H9 (cell line): ENCODE data around the gene TACC2. TPM values are rescaled to one million over a fixed set of nuclear protein-coding genes. Genes with fewer than 3 reads are reported as not detected.

ENCODE experiments used
- DNase-seq: peaks from one replicate; pipeline ENCODE4 v3.0.0-alpha.2; 2017
- H2AFZ ChIP-seq: one replicate; pipeline ENCODE4 v1.6.1; 2013; ENCODE audit warnings: mild to moderate bottlenecking, low read length, control low read depth, moderate library complexity
- H2AK5ac ChIP-seq: 2 replicates; pipeline ENCODE4 v1.6.1; 2013; ENCODE audit warnings: low read length, control low read depth, mixed read lengths; ENCODE audit not compliant: insufficient read length
- H2BK120ac ChIP-seq: one replicate; pipeline ENCODE4 v1.6.1; 2013; ENCODE audit warnings: low read depth, mild to moderate bottlenecking, low read length, control low read depth, inconsistent platforms; ENCODE audit not compliant: poor library complexity, severe bottlenecking
- H2BK12ac ChIP-seq: 2 replicates; pipeline ENCODE4 v1.6.1; 2013; ENCODE audit warnings: low read length, control low read depth, mixed read lengths, low read depth; ENCODE audit not compliant: insufficient read length
- H2BK15ac ChIP-seq: 2 replicates; pipeline ENCODE4 v1.6.1; 2013; ENCODE audit warnings: low read depth, low read length, control low read depth
- H2BK20ac ChIP-seq: one replicate; pipeline ENCODE4 v1.6.1; 2013; ENCODE audit warnings: low read depth, mild to moderate bottlenecking, low read length, control low read depth, inconsistent platforms; ENCODE audit not compliant: poor library complexity, severe bottlenecking
- H2BK5ac ChIP-seq: 2 replicates; pipeline ENCODE4 v1.6.1; 2013; ENCODE audit warnings: low read length, control low read depth, mixed read lengths; ENCODE audit not compliant: insufficient read length
- H3K14ac ChIP-seq: 2 replicates; pipeline ENCODE4 v1.6.1; 2013; ENCODE audit warnings: low read length, control low read depth; ENCODE audit not compliant: insufficient read depth
- H3K18ac ChIP-seq: 2 replicates; pipeline ENCODE4 v1.6.1; 2013; ENCODE audit warnings: low read depth, mild to moderate bottlenecking, mixed read lengths, low read length, control low read depth; ENCODE audit not compliant: insufficient read length
- H3K23ac ChIP-seq: 2 replicates; pipeline ENCODE4 v1.6.1; 2013; ENCODE audit warnings: low read length, control low read depth, mixed read lengths, low read depth; ENCODE audit not compliant: insufficient read length
- H3K23me2 ChIP-seq: 2 replicates; pipeline ENCODE4 v1.6.1; 2013; ENCODE audit warnings: low read depth, mild to moderate bottlenecking, mixed read lengths, low read length, control low read depth; ENCODE audit not compliant: insufficient read length, poor library complexity, severe bottlenecking
- H3K27ac ChIP-seq: 2 replicates; pipeline ENCODE4 v1.5.1; 2013; ENCODE audit warnings: low read length, control low read depth, mixed read lengths, low read depth; ENCODE audit not compliant: insufficient read length
- H3K27me3 ChIP-seq: 2 replicates; pipeline ENCODE4 v1.6.1; 2013; ENCODE audit warnings: low read length, control low read depth, inconsistent platforms; ENCODE audit not compliant: insufficient read depth
- H3K4ac ChIP-seq: 2 replicates; pipeline ENCODE4 v1.6.1; 2013; ENCODE audit warnings: low read depth, mild to moderate bottlenecking, control low read depth, inconsistent platforms, low read length, moderate library complexity
- H3K4me1 ChIP-seq: 2 replicates; pipeline ENCODE4 v1.6.1; 2013; ENCODE audit warnings: low read length, control low read depth, inconsistent platforms; ENCODE audit not compliant: insufficient read depth
- H3K4me2 ChIP-seq: 2 replicates; pipeline ENCODE4 v1.6.1; 2013; ENCODE audit warnings: low read length, control low read depth, mixed read lengths; ENCODE audit not compliant: insufficient read length, insufficient read depth
- H3K56ac ChIP-seq: 2 replicates; pipeline ENCODE4 v1.6.1; 2013; ENCODE audit warnings: low read depth, mild to moderate bottlenecking, mixed read lengths, low read length, control low read depth; ENCODE audit not compliant: insufficient read length
- H3K79me1 ChIP-seq: 2 replicates; pipeline ENCODE4 v1.6.1; 2013; ENCODE audit warnings: low read depth, mild to moderate bottlenecking, moderate library complexity, low read length, control low read depth, inconsistent platforms; ENCODE audit not compliant: insufficient read depth, poor library complexity, severe bottlenecking
- H3K79me2 ChIP-seq: 2 replicates; pipeline ENCODE4 v1.6.1; 2013; ENCODE audit warnings: low read length, control low read depth, inconsistent platforms; ENCODE audit not compliant: insufficient read depth
- H3K9ac ChIP-seq: 2 replicates; pipeline ENCODE4 v1.6.1; 2013; ENCODE audit warnings: low read length, control low read depth, mixed read lengths; ENCODE audit not compliant: insufficient read length; ENCODE audit errors: extremely low read depth
- H3K9me3 ChIP-seq: one replicate; pipeline ENCODE4 v1.6.1; 2013; ENCODE audit warnings: low read depth, low read length, inconsistent platforms; ENCODE audit not compliant: control insufficient read depth
- H3T11ph ChIP-seq: one replicate; pipeline ENCODE4 v1.6.1; 2013; ENCODE audit warnings: mild to moderate bottlenecking, low read length, control low read depth, inconsistent platforms
- H4K20me1 ChIP-seq: one replicate; pipeline ENCODE4 v1.6.1; 2013; ENCODE audit not compliant: control insufficient read depth, insufficient read length, insufficient read depth
- H4K5ac ChIP-seq: 2 replicates; pipeline ENCODE4 v1.6.1; 2013; ENCODE audit warnings: low read depth, mild to moderate bottlenecking, mixed read lengths, low read length, control low read depth; ENCODE audit not compliant: insufficient read length
- H4K8ac ChIP-seq: replicated peaks from 2 replicates; pipeline ENCODE4 v1.6.1; 2013; ENCODE audit warnings: low read length, control low read depth, mixed read lengths, low read depth; ENCODE audit not compliant: insufficient read length
- H4K91ac ChIP-seq: 2 replicates; pipeline ENCODE4 v1.6.1; 2013; ENCODE audit warnings: low read depth, mild to moderate bottlenecking, moderate library complexity, mixed read lengths, low read length, control low read depth; ENCODE audit not compliant: insufficient read length
- H3K27ac Mint-ChIP-seq, 3 experiments: 2 replicates in 2 of 3; 3 replicates in 1 of 3; pipeline ENCODE4 v1.8.0; 2020 to 2021; ENCODE audit warnings: mixed read lengths in 3 of 3, mild to moderate bottlenecking in 1 of 3, moderate library complexity in 1 of 3
- H3K27me3 Mint-ChIP-seq: 2 replicates; pipeline ENCODE4 v1.8.0; 2021; ENCODE audit warnings: low read depth, mild to moderate bottlenecking, moderate library complexity, mixed read lengths
- H3K36me3 Mint-ChIP-seq, 3 experiments: 2 replicates in 2 of 3; 3 replicates in 1 of 3; pipeline ENCODE4 v1.8.0; 2020 to 2021; ENCODE audit warnings: low read depth in 3 of 3, mixed read lengths in 3 of 3; ENCODE audit not compliant: insufficient read depth in 1 of 3
- H3K4me1 Mint-ChIP-seq, 2 experiments: 2 replicates each; pipeline ENCODE4 v1.8.0; 2020; ENCODE audit warnings: mixed read lengths in 2 of 2
- H3K4me3 Mint-ChIP-seq, 2 experiments: 2 replicates in 1 of 2; 3 replicates in 1 of 2; pipeline ENCODE4 v1.8.0; 2020 to 2021; ENCODE audit warnings: mild to moderate bottlenecking in 2 of 2, mixed read lengths in 2 of 2, moderate library complexity in 1 of 2
- H3K9me3 Mint-ChIP-seq, 2 experiments: 2 replicates in 1 of 2; 3 replicates in 1 of 2; pipeline ENCODE4 v1.8.0; 2020; ENCODE audit warnings: mild to moderate bottlenecking in 2 of 2, mixed read lengths in 2 of 2, moderate library complexity in 1 of 2
- WGBS: extraction: QIAGEN DNeasy Blood & Tissue Kit; methylation state at CpG from one replicate; pipeline ENCODE4 v1.1.7; 2013; ENCODE audit warnings: missing lambda C conversion rate, low lambda C conversion rate, mixed read lengths; ENCODE audit not compliant: insufficient read length; ENCODE audit errors: extremely low coverage; 5-methylcytosine and 5-hydroxymethylcytosine counted together
- total RNA-seq: library from RNA; stranded (reverse); gene quantifications from 2 replicates; pipeline ENCODE4 v1.2.1, GENCODE V29; 2021
- TF ChIP-seq, protein P1 (sequence below): fragments of 200-600 bp; sonication (generic); conservative IDR thresholded peaks from 3 replicates; pipeline ENCODE4 v1.8.0; 2021; ENCODE audit warnings: antibody characterized with exemption, mild to moderate bottlenecking

The TACC2 gene
- total RNA-seq, 1 experiment from 2014 or later, result 58.1 TPM

DNA sequence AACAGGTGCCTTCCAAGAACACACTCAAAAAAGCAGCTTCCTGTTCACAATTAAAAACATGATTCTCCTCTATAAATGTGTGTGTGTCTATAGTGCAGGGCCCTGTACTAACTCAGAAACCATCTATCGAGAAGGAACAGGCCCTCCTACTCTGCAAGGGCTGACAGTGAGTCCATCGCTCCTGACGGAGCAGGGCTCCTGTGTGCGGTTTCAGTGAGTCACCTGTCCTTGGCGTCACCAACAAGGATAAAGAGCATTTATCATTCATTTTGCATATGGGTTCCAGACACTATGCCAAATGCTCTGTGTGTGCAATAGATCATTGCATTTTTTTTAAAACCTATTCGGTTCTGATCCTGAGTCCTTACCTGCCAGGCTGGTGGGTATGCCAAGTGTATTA, 63.7 kb downstream of the TACC2 start:
- Histone ChIP-seq H3K9ac (no peak overlapping the region), H3K14ac (no peak overlapping the region), H3K23ac (no peak overlapping the region), H2AK5ac (no peak overlapping the region), H3K56ac (no peak overlapping the region), H4K91ac (no peak overlapping the region), H4K20me1 (no peaks in the 10 kb centered on the region), H2BK5ac (no peak overlapping the region), H3K79me1 (no peaks in the 10 kb centered on the region), H4K8ac (no peak overlapping the region), H2BK12ac (no peak overlapping the region), H3T11ph (no peak overlapping the region), H3K18ac (no peak overlapping the region), H3K9me3 (no peaks in the 10 kb centered on the region), H2BK20ac (no peak overlapping the region), H3K27ac (no peak overlapping the region), H3K27me3 (no peaks in the 10 kb centered on the region), H2AFZ (no peak overlapping the region), H3K4me1 (no peaks in the 10 kb centered on the region), H2BK120ac (no peak overlapping the region), H3K4ac (no peak overlapping the region), H2BK15ac (no peak overlapping the region), H3K4me2 (no peak overlapping the region), H4K5ac (no peak overlapping the region), H3K23me2 (no peaks in the 10 kb centered on the region), H3K79me2 (no peaks in the 10 kb centered on the region)
- Mint-ChIP-seq H3K4me3 (no peak overlapping the region; a peak in 1 of 5 replicates), H3K9me3 (peaks cover 0 to 2% of the 10 kb centered on the region in 2 experiments; a peak in 1 of 5 replicates), H3K27me3 (no peaks in the 10 kb centered on the region; the same call in 1 of the 2 replicates), H3K36me3 (peaks cover 0 to 1% (median 0%) of the 10 kb centered on the region in 3 experiments; a peak in 2 of 7 replicates), H3K27ac (no peak overlapping the region), H3K4me1 (peaks cover 27 to 35% of the 10 kb centered on the region in 2 experiments)
- TF ChIP-seq, protein P1, sequence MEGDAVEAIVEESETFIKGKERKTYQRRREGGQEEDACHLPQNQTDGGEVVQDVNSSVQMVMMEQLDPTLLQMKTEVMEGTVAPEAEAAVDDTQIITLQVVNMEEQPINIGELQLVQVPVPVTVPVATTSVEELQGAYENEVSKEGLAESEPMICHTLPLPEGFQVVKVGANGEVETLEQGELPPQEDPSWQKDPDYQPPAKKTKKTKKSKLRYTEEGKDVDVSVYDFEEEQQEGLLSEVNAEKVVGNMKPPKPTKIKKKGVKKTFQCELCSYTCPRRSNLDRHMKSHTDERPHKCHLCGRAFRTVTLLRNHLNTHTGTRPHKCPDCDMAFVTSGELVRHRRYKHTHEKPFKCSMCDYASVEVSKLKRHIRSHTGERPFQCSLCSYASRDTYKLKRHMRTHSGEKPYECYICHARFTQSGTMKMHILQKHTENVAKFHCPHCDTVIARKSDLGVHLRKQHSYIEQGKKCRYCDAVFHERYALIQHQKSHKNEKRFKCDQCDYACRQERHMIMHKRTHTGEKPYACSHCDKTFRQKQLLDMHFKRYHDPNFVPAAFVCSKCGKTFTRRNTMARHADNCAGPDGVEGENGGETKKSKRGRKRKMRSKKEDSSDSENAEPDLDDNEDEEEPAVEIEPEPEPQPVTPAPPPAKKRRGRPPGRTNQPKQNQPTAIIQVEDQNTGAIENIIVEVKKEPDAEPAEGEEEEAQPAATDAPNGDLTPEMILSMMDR, result no peak
- DNase-seq, result no peak
- WGBS, result no CpG with 5 or more reads among the region's 6 CpGs
